GM18861 (cell line): Measurements from ENCODE around the gene SIGLEC5.

Experiments used
- ATAC-seq: cut with Tn5 transposase; IDR thresholded peaks from one replicate; pipeline ENCODE4 v1.9.1; 2021; ENCODE audit not compliant: unreplicated experiment

Gene SIGLEC5

DNA sequence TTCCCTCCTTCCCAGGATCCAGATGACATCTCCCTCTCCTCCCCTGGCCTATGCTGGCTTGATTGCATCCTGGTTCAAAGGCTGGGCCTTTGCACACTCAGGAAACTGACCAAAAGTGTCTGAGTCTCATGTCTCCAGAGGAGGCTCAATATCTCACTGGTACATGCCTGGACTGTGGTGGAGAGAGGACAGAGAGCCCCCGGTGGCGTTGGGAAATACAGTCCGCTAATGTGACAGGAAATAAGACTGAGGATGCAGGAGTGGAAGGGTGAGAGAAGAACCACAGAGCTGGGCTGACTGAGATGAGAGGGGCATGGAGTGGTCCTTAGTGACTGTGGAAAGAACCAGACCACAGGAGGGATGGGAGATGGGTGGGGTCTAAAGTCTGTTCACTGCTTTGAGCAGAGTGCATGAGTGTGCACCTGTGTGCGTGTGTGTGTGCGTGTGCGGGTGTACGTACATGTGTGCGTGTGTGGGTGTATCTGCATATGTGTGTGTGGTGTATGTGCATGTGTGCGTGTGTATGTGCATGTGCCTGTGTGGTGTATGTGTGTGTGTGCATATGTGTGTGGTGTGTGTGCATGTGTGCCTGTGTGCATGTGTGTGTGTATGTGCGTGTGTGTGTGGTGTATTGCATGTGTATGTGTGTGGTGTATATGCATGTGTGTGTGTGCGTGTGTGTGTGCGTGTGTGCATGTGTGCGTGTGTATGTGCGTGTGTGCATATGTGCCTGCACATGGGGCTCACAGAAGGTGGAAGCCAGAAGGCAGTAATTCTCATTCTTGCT is 1.9 kb downstream of the SIGLEC5 start:
- ATAC-seq, result no peak

DNA sequence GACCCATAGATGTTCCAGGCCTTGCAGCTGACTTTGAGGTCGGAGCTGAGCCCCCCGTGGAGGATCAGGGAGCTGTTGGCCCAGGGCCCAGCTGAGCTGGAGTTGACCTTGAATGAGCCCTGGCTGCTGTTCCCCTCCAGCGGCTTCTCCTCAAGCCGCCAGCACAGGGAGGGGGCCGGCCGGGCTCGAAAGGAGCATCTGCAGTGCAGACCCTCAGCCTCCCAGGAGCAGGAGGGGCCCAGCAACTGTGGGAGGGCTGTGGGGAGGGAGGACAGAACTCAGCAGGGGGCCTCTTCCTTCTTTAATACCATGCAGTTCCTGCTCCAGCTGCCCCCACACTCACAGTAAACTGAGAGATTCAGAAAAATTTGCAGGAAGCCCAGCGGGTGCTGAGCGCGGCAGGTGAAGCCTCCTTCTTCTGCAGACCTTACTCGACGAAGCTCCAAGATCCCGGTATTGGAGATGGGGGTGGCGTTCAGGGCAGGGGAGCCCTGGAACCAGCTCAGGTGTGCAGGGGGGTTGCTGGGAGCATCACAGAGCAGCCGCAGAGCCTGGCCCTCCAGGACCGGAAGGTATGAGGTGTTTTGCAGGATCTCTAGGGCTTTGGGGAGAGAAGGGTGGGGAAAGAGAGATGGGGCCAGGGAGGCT is 2.6 kb downstream of the SIGLEC5 start:
- no peak for ATAC-seq

DNA sequence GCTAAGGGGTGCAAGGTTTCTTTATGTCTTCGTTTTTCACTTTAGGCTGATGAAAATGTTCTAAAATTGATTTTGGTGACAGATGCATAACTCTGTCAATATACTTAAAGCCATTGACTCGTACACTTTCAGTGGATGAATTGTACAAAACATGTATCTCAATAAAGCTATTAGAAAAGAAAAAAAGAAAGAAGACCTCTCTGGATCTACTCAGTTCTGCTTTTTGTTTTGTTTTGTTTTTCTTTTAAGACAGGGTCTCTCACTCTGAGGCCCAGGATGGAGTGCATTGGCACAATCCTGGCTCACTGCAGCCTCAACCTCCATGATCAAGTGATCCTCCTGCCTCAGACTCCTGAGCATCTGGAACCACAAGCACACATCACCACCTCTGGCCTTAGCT is 3.5 kb downstream of the SIGLEC5 start:
- ATAC-seq, result no peak

DNA sequence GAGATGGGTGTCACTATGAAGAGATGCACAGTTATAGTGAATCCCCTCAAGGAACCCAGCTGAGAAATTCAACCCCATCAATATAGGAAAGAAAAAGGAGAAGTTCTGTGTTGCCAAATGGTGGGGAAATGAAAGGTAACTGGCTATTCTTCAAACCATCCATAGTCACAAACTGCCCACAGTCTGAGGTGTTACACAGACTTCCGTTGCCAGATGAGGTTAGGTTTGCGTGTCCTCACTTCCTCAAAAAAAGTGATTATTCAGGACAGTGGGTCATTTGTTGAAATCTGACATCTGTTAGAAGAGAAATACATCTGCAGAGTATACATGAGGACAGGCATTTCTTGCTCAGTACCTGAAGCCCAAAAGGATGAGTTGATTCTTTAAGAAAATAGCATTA is 9.0 kb downstream of the SIGLEC5 start:
- ATAC-seq, result no peak

GRCh38 chr19:51615991-51616390 is 14.2 kb downstream of the SIGLEC5 start:
- ATAC-seq, result no peak

GRCh38 chr19:51614789-51615188 is 15.4 kb downstream of the SIGLEC5 start:
- no peak for ATAC-seq

- ATAC-seq, result no peak
Measured at GRCh38 chr19:51610576-51610975, 19.6 kb downstream of the SIGLEC5 start.

- no peak for ATAC-seq
Measured at GRCh38 chr19:51607920-51608562, 22.2 kb downstream of the SIGLEC5 start.

DNA sequence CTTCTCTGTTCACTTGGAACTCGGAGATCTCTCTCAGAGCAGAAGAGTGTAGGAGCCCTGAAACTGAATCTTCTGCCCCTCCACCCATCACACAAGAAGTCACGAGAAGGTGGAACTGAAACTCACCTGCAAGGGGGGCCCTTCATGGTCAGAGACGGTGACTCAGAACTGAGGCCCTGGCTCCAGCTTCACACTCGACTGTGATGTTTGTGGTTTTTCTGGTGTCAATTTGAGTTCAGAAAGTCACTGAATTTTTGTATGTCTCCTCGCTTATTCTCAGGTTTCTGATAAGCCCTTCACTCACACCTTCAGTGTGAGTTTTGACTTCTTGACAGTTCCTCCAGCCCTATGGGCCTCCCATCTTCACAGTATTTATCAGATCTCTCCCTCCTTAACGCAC is 23.1 kb downstream of the SIGLEC5 start:
- peak; percentile 79 for ATAC-seq

DNA sequence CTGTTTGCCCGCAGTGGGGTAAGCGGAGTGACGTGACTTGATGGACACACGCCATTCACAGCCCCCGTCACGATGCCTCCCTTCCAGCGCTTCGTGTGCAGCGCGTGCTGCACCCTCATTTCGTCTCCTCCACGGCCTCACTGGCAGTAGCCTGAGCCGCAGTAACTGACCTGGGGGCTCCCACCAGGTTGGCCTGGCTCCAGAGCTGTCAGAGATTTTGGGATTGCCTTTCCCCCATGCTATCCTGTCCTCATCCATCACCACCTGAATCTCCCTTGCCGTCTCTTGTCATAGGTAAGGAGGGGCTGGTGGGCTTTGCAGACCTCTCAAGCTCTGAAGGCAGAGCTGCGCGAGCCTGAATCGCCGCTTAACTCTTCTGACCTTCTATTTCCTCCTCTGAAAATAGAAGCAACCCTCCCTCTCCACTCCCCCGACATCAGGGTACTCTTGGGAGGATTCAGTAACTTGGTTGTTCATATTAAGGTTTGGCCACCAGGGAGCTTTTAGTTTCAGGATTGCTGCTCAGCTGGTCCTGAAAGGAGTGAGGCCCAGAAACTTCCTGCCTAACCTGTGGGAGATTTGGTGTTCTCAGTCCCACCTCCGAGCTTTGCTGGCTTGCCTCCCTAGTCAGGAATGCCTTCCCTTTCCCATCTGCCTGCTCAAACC is 27.9 kb downstream of the SIGLEC5 start:
- no peak for ATAC-seq

DNA sequence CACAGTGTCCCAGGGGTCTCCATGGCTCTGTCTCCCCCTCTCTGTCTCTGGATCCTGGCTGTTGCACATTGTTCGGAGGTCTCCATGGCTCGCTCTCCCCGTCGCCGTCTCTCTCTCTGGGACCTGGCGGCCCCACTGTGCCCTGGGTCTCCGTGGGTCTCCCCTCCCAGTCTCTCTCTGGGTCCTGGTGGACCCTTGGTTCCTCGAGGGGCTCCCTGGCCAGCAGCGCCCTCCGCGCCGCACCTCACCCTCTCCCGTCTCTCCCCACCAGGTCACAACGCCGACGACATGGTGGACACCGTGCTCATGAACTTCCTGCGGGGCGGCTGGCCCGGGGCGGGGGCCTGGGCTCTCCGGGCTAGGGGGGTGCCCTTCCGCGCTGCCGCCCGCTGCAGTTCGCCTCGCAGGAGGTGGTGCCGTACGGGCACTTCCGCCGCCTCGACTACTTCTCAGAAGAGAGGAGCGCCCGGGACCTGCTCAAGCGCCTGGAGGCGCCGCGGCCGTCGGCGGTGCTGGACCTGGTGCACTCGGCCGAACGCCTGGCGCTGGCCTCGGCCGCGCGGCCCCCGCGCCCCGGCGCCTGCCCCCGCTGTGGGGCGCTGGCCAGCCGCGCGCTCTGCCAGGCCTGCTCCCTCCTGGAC is 29.1 kb downstream of the SIGLEC5 start:
- ATAC-seq, result no peak

DNA sequence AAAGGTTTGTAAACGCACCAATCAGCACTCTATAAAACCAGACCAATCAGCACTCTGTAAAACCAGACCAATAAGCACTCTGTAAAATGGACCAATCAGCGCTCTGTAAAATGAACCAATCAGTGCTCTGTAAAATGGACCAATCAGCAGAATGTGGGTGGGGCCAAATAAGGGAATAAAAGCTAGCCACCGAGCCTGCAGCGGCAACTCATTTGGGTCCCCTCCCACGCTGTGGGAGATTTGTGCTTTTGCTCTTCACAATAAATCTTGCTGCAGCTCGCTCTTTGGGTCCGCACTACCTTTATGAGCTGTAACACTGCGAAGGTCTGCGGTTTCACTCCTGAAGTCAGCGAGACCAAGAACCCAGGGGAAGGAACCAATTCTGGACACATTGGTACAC is 31.1 kb downstream of the SIGLEC5 start:
- no peak for ATAC-seq

DNA sequence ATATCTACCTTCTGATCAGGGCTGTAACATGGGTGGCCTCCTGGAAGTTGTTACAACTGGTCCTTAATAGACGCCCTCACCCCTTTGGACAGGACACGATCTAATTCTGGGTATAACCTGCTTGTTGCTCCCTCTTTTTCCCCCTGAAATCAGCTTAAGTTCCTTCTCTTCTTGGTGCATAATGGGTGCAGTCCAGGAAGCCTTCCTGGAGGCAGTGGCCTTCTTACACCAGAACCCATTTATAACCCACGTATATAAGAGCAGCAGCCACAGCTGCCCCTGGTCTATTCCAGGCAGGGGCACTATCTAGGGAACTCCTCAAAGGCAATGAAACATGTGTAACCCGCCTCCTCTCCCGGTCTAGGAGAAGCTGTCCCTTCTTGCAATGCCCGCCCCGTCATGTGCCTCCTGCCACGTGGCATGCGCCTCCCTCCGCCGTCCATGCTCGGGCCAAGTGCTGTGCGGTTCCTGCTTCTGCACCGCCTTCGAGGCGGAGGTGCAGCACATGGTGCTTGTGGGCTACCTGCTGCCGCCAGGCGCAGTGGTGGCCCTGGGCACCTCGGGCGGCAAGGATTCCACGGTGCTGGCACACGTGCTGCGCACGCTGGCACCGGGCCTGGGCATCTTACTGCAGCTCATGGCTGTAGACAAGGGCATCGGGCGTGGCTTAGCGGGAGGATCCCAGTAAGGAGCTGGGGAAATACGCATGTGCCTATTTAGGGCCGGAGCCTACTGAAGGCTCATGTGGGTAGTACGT is 31.9 kb downstream of the SIGLEC5 start:
- ATAC-seq, result no peak

- ATAC-seq, result no peak
Measured at GRCh38 chr19:51595190-51596175, 34.7 kb downstream of the SIGLEC5 start.

- ATAC-seq, result no peak
Measured at GRCh38 chr19:51594774-51595109, 35.5 kb downstream of the SIGLEC5 start.

DNA sequence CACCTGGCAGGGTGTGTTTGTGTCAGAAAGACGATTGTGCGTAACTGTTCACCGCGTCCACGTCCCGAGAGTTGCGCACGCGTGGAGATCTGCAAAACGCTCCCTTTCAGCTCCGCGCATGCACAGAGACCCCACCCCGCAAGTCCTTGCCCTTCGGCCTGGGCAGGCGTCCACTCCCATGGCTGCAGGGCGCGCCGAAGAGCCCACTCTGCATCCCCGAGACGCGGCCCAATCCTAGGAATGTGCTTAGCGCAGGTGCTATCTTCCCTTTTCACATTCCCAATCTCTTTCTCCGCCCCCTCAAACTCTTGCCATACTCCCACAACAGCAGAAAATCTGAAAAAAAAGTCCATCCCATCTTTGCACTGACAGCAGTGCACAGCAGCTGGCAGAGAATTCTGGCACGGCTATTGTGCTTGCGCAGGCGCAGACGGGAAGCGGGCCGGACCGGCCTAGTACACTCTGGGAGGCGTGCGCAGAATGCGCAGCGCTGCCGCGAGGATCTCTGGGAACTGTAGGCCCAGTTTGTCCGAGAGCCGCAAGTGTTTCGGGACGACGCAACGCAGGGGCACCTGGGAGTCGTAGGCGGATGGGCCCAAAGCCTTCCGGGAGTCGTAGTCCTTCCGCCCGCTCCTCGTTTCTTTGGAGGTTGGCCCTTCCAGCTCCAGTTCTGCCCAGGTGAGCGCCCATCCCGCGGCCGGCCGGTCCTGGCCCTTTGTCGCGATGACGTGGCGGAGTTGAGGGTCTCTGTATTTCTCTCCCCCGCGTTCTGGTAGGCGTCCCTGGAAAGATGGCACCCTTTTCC is 36.0 kb downstream of the SIGLEC5 start:
- ATAC-seq, result peak; percentile 96

- no peak for ATAC-seq
Measured at GRCh38 chr19:51593138-51593890, 36.9 kb downstream of the SIGLEC5 start.

GRCh38 chr19:51592521-51592920 is 37.7 kb downstream of the SIGLEC5 start:
- no peak for ATAC-seq
